Fibroblast of mammary gland (primary cell): Measurements from ENCODE around the gene ZDHHC11B.
A peak's percentile ranks its signal among the peaks of the same experiment; 100 is the strongest.

Source experiments
- DNase-seq: peaks from one replicate; pipeline ENCODE4 v3.0.0-alpha.2; 2010; ENCODE audit warnings: low read depth
- H3K4me3 ChIP-seq: 2 replicates; pipeline ENCODE4 v1.5.1; 2011; ENCODE audit warnings: low read depth, mild to moderate bottlenecking, low read length, moderate library complexity; ENCODE audit not compliant: control insufficient read depth
- CTCF ChIP-seq: conservative IDR thresholded peaks from 2 replicates; pipeline ENCODE4 v1.5.1; 2011; ENCODE audit warnings: low read depth, low read length, inconsistent platforms; ENCODE audit not compliant: control insufficient read depth, insufficient read depth

ZDHHC11B gene

GRCh38 chr5:672329-673160 is 112.0 kb downstream of the ZDHHC11B start:
- TF ChIP-seq CTCF: no peak
- peak; percentile 74 for DNase-seq
- H3K4me3 ChIP-seq: no peak overlapping the region

GRCh38 chr5:671459-672328 is 112.8 kb downstream of the ZDHHC11B start:
- H3K4me3 ChIP-seq: peak overlapping the region; percentile 9
- peak; percentile 85 for TF ChIP-seq CTCF
- peak; percentile 31 for DNase-seq

GRCh38 chr5:670396-671270 is 113.9 kb downstream of the ZDHHC11B start:
- no peak for DNase-seq
- no peak overlapping the region for H3K4me3 ChIP-seq
- no peak for TF ChIP-seq CTCF

GRCh38 chr5:669842-670395 is 114.6 kb downstream of the ZDHHC11B start:
- no peak for DNase-seq
- no peak for TF ChIP-seq CTCF
- no peak overlapping the region for H3K4me3 ChIP-seq

GRCh38 chr5:669111-669841 is 115.3 kb downstream of the ZDHHC11B start:
- peak; percentile 40 for TF ChIP-seq CTCF
- no peak for DNase-seq
- no peak overlapping the region for H3K4me3 ChIP-seq
